Measurements from ENCODE around the gene TANGO2.

DNA sequence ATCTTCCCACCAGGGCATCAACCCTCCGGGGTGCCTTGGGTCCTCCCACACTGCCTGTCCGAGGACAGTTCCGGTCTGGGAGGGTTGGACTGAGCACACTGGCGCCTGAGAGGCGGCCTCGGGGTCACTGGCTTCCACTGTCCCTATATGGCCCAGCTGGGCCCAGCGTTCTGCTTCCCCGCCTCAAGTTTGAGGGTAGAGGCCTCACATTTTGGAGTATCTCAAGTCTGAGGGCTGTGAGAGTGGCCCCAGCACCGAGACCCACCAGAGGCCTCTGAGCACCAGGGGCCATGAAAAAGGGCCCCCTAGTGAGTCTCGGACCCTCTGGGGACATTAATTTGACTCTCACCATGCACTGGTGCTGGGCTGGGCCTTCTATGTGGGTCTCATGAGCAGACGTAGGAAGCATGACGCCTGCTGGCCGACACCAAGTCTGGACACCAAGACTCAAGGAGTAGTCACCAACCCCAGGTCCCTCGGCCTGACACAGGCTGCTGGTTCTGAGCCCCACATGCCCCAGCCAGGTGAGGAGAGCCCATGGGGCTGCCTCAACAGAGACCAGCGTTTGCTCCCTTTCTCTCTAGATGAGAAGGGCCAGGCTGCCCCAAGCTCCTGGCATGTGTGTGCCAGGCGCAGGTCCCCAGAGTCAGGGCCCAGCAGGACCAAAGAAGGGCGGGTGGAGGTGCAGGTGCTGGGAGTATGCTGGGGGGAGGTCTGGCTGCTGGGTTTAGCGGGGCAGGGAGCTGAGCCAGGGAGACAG, 31.8 kb upstream of the TANGO2 start:
- TF ChIP-seq BCL11A (IDR thresholded peaks at IDR 0.05; ENCODE audit: low read depth, low read length) (no peak), POLR2A (IDR thresholded peaks at IDR 0.05; ENCODE audit: low read depth, low read length) (no peak), SP1 (IDR thresholded peaks at IDR 0.05; ENCODE audit: low read depth, low read length) (no peak), STAT3 (IDR thresholded peaks at IDR 0.05; ENCODE audit: low read depth, low read length) (no peak), NFYB (IDR thresholded peaks at IDR 0.05; ENCODE audit: insufficient read depth, low read depth, low read length) (no peak), NR2C2 (IDR thresholded peaks at IDR 0.05; ENCODE audit: borderline replicate concordance, control insufficient read depth, insufficient read length, low read depth) (no peak)
